Panc1 (cell line): Measurements from ENCODE around the gene CYP2E1. TPM values are rescaled to one million over a fixed set of nuclear protein-coding genes. Genes with fewer than 3 reads are reported as not detected.

Experiments used
- ATAC-seq: fragments of 200-7000 bp; cut with Tn5 transposase; 2 replicates; pipeline ENCODE4 v1.9.1; 2020; ENCODE audit warnings: mild to moderate bottlenecking, moderate library complexity
- BruUV-seq: library from RNA; stranded (reverse); fragments of 400-500 nt; replicated peaks from 2 replicates; lab custom pipeline; 2021; lab: Mats Ljungman, UMichigan
- CTCF ChIA-PET: fragments of 300-600 bp; sonication (Branson Sonifier 250); formaldehyde crosslinking; loops from one replicate; lab custom pipeline; 2022; ENCODE audit warnings: antibody characterized with exemption; lab: Charles Lee
- POLR2A ChIA-PET: fragments of 300-600 bp; sonication (Branson Sonifier 250); formaldehyde crosslinking; loops from one replicate; lab custom pipeline; 2022; ENCODE audit warnings: antibody characterized with exemption; lab: Charles Lee
- DNase-seq: peaks from one replicate; pipeline ENCODE4 v3.0.0-alpha.2; 2010; ENCODE audit warnings: low read depth, low spot score
- H3K27ac ChIP-seq: 2 replicates; pipeline ENCODE4 v1.5.1; 2011; ENCODE audit warnings: mild to moderate bottlenecking, low read length, inconsistent platforms
- H3K27me3 ChIP-seq: fragments of 200-500 bp; sonication (Bioruptor generic); 2 replicates; pipeline ENCODE4 v1.6.0; 2014; ENCODE audit warnings: low read length, inconsistent platforms; ENCODE audit not compliant: control insufficient read depth, insufficient read depth
- H3K36me3 ChIP-seq: fragments of 200-500 bp; sonication (Bioruptor generic); 2 replicates; pipeline ENCODE4 v1.5.1; 2014; ENCODE audit warnings: inconsistent platforms, mild to moderate bottlenecking, low read length, moderate library complexity; ENCODE audit not compliant: control insufficient read depth, insufficient read depth
- H3K4me1 ChIP-seq: 2 replicates; pipeline ENCODE4 v1.5.1; 2011; ENCODE audit warnings: inconsistent platforms, mild to moderate bottlenecking, low read length, moderate library complexity; ENCODE audit not compliant: control insufficient read depth, insufficient read depth
- H3K4me3 ChIP-seq, 2 experiments: 2 replicates each; pipeline ENCODE4 v1.5.1; 2011 to 2012; ENCODE audit warnings: low read depth in 2 of 2, low read length in 2 of 2, mild to moderate bottlenecking in 2 of 2, inconsistent platforms in 1 of 2, moderate library complexity in 1 of 2
- H3K9me3 ChIP-seq: fragments of 200-500 bp; sonication (Bioruptor generic); 2 replicates; pipeline ENCODE4 v1.5.1; 2014; ENCODE audit warnings: low read depth, mild to moderate bottlenecking, inconsistent platforms, low read length, moderate library complexity; ENCODE audit not compliant: control insufficient read depth, insufficient read depth
- CTCF ChIP-seq: fragments of 450-650 bp; IDR thresholded peaks from 2 replicates; pipeline ENCODE4 v1.5.1; 2017; ENCODE audit warnings: mild to moderate bottlenecking
- POLR2AphosphoS5 ChIP-seq: IDR thresholded peaks from 2 replicates; pipeline ENCODE4 v1.6.1; 2012; ENCODE audit warnings: mild to moderate bottlenecking, low read depth, low read length, moderate library complexity
- REST ChIP-seq, 2 experiments: IDR thresholded peaks; 2 replicates each; pipeline ENCODE4 v1.6.1; 2011 to 2012; ENCODE audit warnings: low read depth in 2 of 2, control low read depth in 1 of 2, low read length in 1 of 2, mild to moderate bottlenecking in 1 of 2, moderate library complexity in 1 of 2; ENCODE audit not compliant: insufficient read depth in 1 of 2
- SIN3A ChIP-seq: IDR thresholded peaks from 2 replicates; pipeline ENCODE4 v1.6.1; 2012; ENCODE audit warnings: low read depth, mild to moderate bottlenecking, low read length, moderate library complexity, borderline replicate concordance; ENCODE audit not compliant: insufficient read depth
- TCF7L2 ChIP-seq: IDR thresholded peaks from 2 replicates; pipeline ENCODE4 v1.6.1; 2011; ENCODE audit warnings: mild to moderate bottlenecking, low read depth, low read length, inconsistent platforms
- in situ Hi-C: cut with HindIII; loops from 2 replicates; pipeline ENCODE4 v1.10.0; 2016; ENCODE audit warnings: low sequenced_read_pairs, low pct_unique_long_range_greater_than_20kb
- intact Hi-C: fragments of 100-400 bp; cut with micrococcal nuclease; formaldehyde crosslinking; loops from one replicate; pipeline ENCODE4 v1.10.0; 2022; ENCODE audit not compliant: unreplicated experiment
- total RNA-seq: library from RNA; stranded (reverse); gene quantifications from one replicate; pipeline ENCODE4 v1.2.1, GENCODE V29; 2021; ENCODE audit not compliant: unreplicated experiment

Gene CYP2E1
- total RNA-seq, 1 experiment from 2014 or later = 1.1 TPM

- no peak for TF ChIP-seq REST (IDR thresholded peaks at IDR 0.05; ENCODE audit: insufficient read depth in 1 of 2, low read depth in 2 of 2, low read length in 1 of 2)
- TF ChIP-seq CTCF = no peak
- TF ChIP-seq SIN3A = no peak
- no peak for TF ChIP-seq TCF7L2
- no peak for TF ChIP-seq POLR2AphosphoS5
- ChIA-PET CTCF (no interaction called here), POLR2A (no interaction called here)
- Histone ChIP-seq H3K27ac (no peak overlapping the region), H3K4me3 (no peak overlapping the region), H3K4me1 (no peaks in the 10 kb centered on the region), H3K27me3 (peaks cover 61% of the 10 kb centered on the region), H3K9me3 (no peaks in the 10 kb centered on the region), H3K36me3 (no peaks in the 10 kb centered on the region)
- DNase-seq (no peak), ATAC-seq (no peak)
- intact Hi-C loops (no loop called here), in situ Hi-C loops (no loop called here)
- BruUV-seq = no TSS peak
Measured at GRCh38 chr10:133511408-133511807, 15.8 kb upstream of the CYP2E1 start.

GRCh38 chr10:133511907-133512528 is 15.1 kb upstream of the CYP2E1 start:
- H3K36me3 ChIP-seq = no peaks in the 10 kb centered on the region
- ChIA-PET CTCF (no interaction called here), POLR2A (no interaction called here)
- no peak overlapping the region for H3K4me3 ChIP-seq
- intact Hi-C loops (no loop called here), in situ Hi-C loops (no loop called here)
- no peak for DNase-seq
- no peak overlapping the region for H3K27ac ChIP-seq
- H3K27me3 ChIP-seq = peaks cover 64% of the 10 kb centered on the region
- no TSS peak for BruUV-seq
- H3K4me1 ChIP-seq = no peaks in the 10 kb centered on the region
- H3K9me3 ChIP-seq = no peaks in the 10 kb centered on the region
- TF ChIP-seq TCF7L2 = no peak
- TF ChIP-seq CTCF = no peak
- no peak for TF ChIP-seq POLR2AphosphoS5
- no peak for TF ChIP-seq REST (IDR thresholded peaks at IDR 0.05; ENCODE audit: insufficient read depth in 1 of 2, low read depth in 2 of 2, low read length in 1 of 2)
- TF ChIP-seq SIN3A = no peak
- ATAC-seq = no peak
